ENCODE results near the gene RIPOR3. TPM values are rescaled to one million over a fixed set of nuclear protein-coding genes. Genes with fewer than 3 reads are reported as not detected.

The RIPOR3 gene
- total and polyA plus RNA-seq, 9 of the 15 experiments (the other 6 are each of a cell fraction or from before 2014, with no cell fraction given) = 3.3 to 62.7 (median 21.4) TPM

GRCh38 chr20:50673466-50674137 is 17.7 kb downstream of the RIPOR3 start:
- Histone ChIP-seq H3K4me3 (no peak overlapping the region), H3K9me1 (ENCODE audit: control insufficient read depth, insufficient read depth, low read length) (peaks cover 12% of the 10 kb centered on the region), H3K79me2 (ENCODE audit: control insufficient read depth, insufficient read depth, low read length) (peaks cover 90% of the 10 kb centered on the region), H3K9ac (ENCODE audit: insufficient read depth in 1 of 2, low read depth in 2 of 2, low read length in 2 of 2) (peak overlapping the region; percentile 32 to 86), H2AFZ (ENCODE audit: low read depth, low read length) (no peak overlapping the region), H3K36me3 (ENCODE audit: control insufficient read depth, insufficient read depth, low read length) (peaks cover 36% of the 10 kb centered on the region; the same call in 2 of the 3 replicates), H3K9me3 (replicated peaks; ENCODE audit: control insufficient read depth, insufficient read depth, low read depth, low read length) (no peaks in the 10 kb centered on the region), H3K27me3 (ENCODE audit: control insufficient read depth in 2 of 2, insufficient read depth in 2 of 2, low read length in 2 of 2) (no peaks in the 10 kb centered on the region; a peak in 1 of 5 replicates), H3K4me2 (ENCODE audit: insufficient read depth, low read length) (peak overlapping the region; percentile 34), H3K4me1 (replicated peaks in 1 of 2; ENCODE audit: control insufficient read depth in 2 of 2, insufficient read depth in 2 of 2, low read length in 2 of 2) (peaks cover 45 to 52% of the 10 kb centered on the region in 2 experiments), H3K27ac (ENCODE audit: extremely low read depth, low read depth, low read length) (peak overlapping the region; percentile 66), H4K20me1 (replicated peaks; ENCODE audit: control insufficient read depth, insufficient read depth, low read length) (peaks cover 41% of the 10 kb centered on the region)
- in situ Hi-C loops (cut with MboI) (no loop called here), intact Hi-C loops (cut with micrococcal nuclease) (loop anchor here (2.0 kb wide), 1 partner anchor 17 kb away; the partner anchor contains the start of gene RIPOR3)
- ChIA-PET CTCF (ENCODE audit: low intra/inter-chr PET ratio) (no interaction called here), POLR2A (interaction anchor here (1.0 to 1.2 kb wide), 3 partner anchors 15 to 38 kb away, joined by 3 to 4 read pairs (median 4); no protein-coding TSS in a partner anchor)
- TSS peak; percentile 27 for BruUV-seq (replicated peaks)
- FAIRE-seq (peak; percentile 89), ATAC-seq (peak; percentile 89), DNase-seq (ENCODE audit: extremely low read depth in 1 of 4, low spot score in 3 of 4) (peak; percentile 66 to 87 (median 76))
- 12% methylated on average over 19 of the region's 19 CpGs for WGBS (ENCODE audit: insufficient coverage, low coverage, missing lambda C conversion rate)
- no peak for TF ChIP-seq ZNF3 (CRISPR knock-in tag; IDR thresholded peaks at IDR 0.05)
- TF ChIP-seq ZNF589 (CRISPR knock-in tag; IDR thresholded peaks at IDR 0.05; ENCODE audit: low read depth) = no peak
- TF ChIP-seq SP1 (CRISPR knock-in tag; IDR thresholded peaks at IDR 0.05) = no peak
- TF ChIP-seq ZNF740 (CRISPR knock-in tag; IDR thresholded peaks at IDR 0.05) = no peak
- no peak for TF ChIP-seq ZNF740 (tag; IDR thresholded peaks at IDR 0.05)
- TF ChIP-seq ZNF347 (CRISPR knock-in tag; IDR thresholded peaks at IDR 0.05; ENCODE audit: low read depth) = no peak
- TF ChIP-seq NBN (IDR thresholded peaks at IDR 0.05; ENCODE audit: low read depth) = no peak
- no peak for TF ChIP-seq FOXA1 (IDR thresholded peaks at IDR 0.05; ENCODE audit: borderline replicate concordance)
- TF ChIP-seq ZNF184 (CRISPR knock-in tag; IDR thresholded peaks at IDR 0.05) = no peak
- no peak for TF ChIP-seq SAFB (IDR thresholded peaks at IDR 0.05; ENCODE audit: borderline replicate concordance, low read depth, low read length)
- TF ChIP-seq USF1 (CRISPR knock-in tag; IDR thresholded peaks at IDR 0.05) = peak; percentile 76
- TF ChIP-seq DACH1 (IDR thresholded peaks at IDR 0.05; ENCODE audit: partially characterized antibody) = no peak
- no peak for TF ChIP-seq GTF2A2 (tag; IDR thresholded peaks at IDR 0.05)

Measured in K562 (cell line).